DND-41 (cell line): Measurements from ENCODE around the gene C1orf74.

Experiments
- CTCF ChIP-seq: IDR thresholded peaks from 2 replicates; pipeline ENCODE4 v1.5.1; 2012; ENCODE audit warnings: borderline replicate concordance, low read length, moderate library complexity, mild to moderate bottlenecking; ENCODE audit not compliant: poor library complexity, severe bottlenecking; ENCODE audit errors: extremely low read depth
- EZH2 ChIP-seq: IDR thresholded peaks from 3 replicates; pipeline ENCODE4 v1.6.1; 2012; ENCODE audit warnings: borderline replicate concordance, low read depth, mild to moderate bottlenecking, moderate library complexity, low read length, inconsistent platforms; ENCODE audit not compliant: severe bottlenecking

GRCh38 chr1:209825591-209826434 lies 41.5 kb upstream of the C1orf74 start:
- TF ChIP-seq CTCF (no peak), EZH2 (no peak)
